ENCODE results near the gene LGALS7B. TPM values are rescaled to one million over a fixed set of nuclear protein-coding genes. Genes with fewer than 3 reads are reported as not detected.

Gene LGALS7B
- total and polyA plus RNA-seq, 10 of the 15 experiments (the other 5 are each of a cell fraction or from before 2014, with no cell fraction given): not detected

- WGBS (ENCODE audit: insufficient coverage, insufficient replicate concordance, low lambda C conversion rate, missing lambda C conversion rate): 6% methylated on average over 36 of the region's 42 CpGs
- FAIRE-seq: peak; percentile 85
- Histone ChIP-seq H3K4me1 (ENCODE audit: control insufficient read depth, insufficient read depth, low read length) (no peaks in the 10 kb centered on the region), H4K20me1 (ENCODE audit: control insufficient read depth, insufficient read depth) (no peaks in the 10 kb centered on the region), H3K27ac (ENCODE audit: control insufficient read depth, insufficient read depth) (no peak overlapping the region), H3K9me3 (replicated peaks; ENCODE audit: control insufficient read depth, insufficient read depth, low read length) (no peaks in the 10 kb centered on the region), H3K9ac (ENCODE audit: control insufficient read depth, insufficient read depth, low read length) (no peak overlapping the region), H3K36me3 (ENCODE audit: control insufficient read depth in 2 of 2, insufficient read depth in 2 of 2, low read length in 1 of 2) (no peaks in the 10 kb centered on the region), H3K27me3 (replicated peaks in 1 of 2; ENCODE audit: control insufficient read depth in 2 of 2, insufficient read depth in 2 of 2, low read length in 1 of 2) (no peaks in the 10 kb centered on the region), H3K4me3 (no peak overlapping the region), H3K79me2 (ENCODE audit: control insufficient read depth, insufficient read depth, low read length) (no peaks in the 10 kb centered on the region), H2AFZ (ENCODE audit: control insufficient read depth, low read depth, low read length) (peak overlapping the region; percentile 78), H3K4me2 (ENCODE audit: control insufficient read depth, insufficient read depth) (peak overlapping the region; percentile 26)
- BruUV-seq (replicated peaks): no TSS peak
- in situ Hi-C loops (cut with MboI) (no loop called here), intact Hi-C loops (cut with micrococcal nuclease; ENCODE audit: unreplicated experiment) (no loop called here)
- ChIA-PET RAD21 (ENCODE audit: unreplicated experiment) (interaction anchor here (0.6 to 0.8 kb wide), 3 partner anchors 83 to 159 kb away, joined by 3 to 4 read pairs (median 4); no protein-coding TSS in a partner anchor), SMC1A (ENCODE audit: uncharacterized antibody, unreplicated experiment) (interaction anchor here (1.0 to 1.7 kb wide), 3 partner anchors 78 to 161 kb away, joined by 4 to 5 read pairs (median 5); partner anchors contain the start of genes MRPS12 and SARS2), CTCF (interaction anchor here (0.7 to 1.7 kb wide), 10 partner anchors 9 to 367 kb away, joined by 3 to 7 read pairs (median 4); partner anchors contain the start of genes FAM98C, MRPS12 and SARS2), POLR2A (interaction anchor here (0.6 kb wide), 1 partner anchor 869 kb away, joined by 9 read pairs; no protein-coding TSS in a partner anchor)
- no peak for DNase-seq (ENCODE audit: low read depth, low spot score)
- ATAC-seq: peak; percentile 93
- no peak for TF ChIP-seq E2F4 (IDR thresholded peaks at IDR 0.05; ENCODE audit: low read depth, low read length)
- no peak for TF ChIP-seq RELB (IDR thresholded peaks at IDR 0.05; ENCODE audit: low read depth)
- no peak for TF ChIP-seq POLR2AphosphoS2 (IDR thresholded peaks at IDR 0.05; ENCODE audit: low read depth, low read length)
- TF ChIP-seq TBL1XR1 (IDR thresholded peaks at IDR 0.05; ENCODE audit: low read depth, low read length): no peak
- TF ChIP-seq SMC3 (IDR thresholded peaks at IDR 0.05; ENCODE audit: borderline replicate concordance, low read length): no peak; the same call in 1 of the 2 replicates
- TF ChIP-seq, protein P1, sequence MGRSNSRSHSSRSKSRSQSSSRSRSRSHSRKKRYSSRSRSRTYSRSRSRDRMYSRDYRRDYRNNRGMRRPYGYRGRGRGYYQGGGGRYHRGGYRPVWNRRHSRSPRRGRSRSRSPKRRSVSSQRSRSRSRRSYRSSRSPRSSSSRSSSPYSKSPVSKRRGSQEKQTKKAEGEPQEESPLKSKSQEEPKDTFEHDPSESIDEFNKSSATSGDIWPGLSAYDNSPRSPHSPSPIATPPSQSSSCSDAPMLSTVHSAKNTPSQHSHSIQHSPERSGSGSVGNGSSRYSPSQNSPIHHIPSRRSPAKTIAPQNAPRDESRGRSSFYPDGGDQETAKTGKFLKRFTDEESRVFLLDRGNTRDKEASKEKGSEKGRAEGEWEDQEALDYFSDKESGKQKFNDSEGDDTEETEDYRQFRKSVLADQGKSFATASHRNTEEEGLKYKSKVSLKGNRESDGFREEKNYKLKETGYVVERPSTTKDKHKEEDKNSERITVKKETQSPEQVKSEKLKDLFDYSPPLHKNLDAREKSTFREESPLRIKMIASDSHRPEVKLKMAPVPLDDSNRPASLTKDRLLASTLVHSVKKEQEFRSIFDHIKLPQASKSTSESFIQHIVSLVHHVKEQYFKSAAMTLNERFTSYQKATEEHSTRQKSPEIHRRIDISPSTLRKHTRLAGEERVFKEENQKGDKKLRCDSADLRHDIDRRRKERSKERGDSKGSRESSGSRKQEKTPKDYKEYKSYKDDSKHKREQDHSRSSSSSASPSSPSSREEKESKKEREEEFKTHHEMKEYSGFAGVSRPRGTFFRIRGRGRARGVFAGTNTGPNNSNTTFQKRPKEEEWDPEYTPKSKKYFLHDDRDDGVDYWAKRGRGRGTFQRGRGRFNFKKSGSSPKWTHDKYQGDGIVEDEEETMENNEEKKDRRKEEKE (IDR thresholded peaks at IDR 0.05): no peak
- no peak for TF ChIP-seq CBFB (IDR thresholded peaks at IDR 0.05; ENCODE audit: low read depth)
- TF ChIP-seq GATAD2B (conservative IDR thresholded peaks at IDR 0.05; ENCODE audit: low read depth): 0 out of 2 replicates have a peak, but pooled peaks have one; percentile 28
- no peak for TF ChIP-seq SPI1 (IDR thresholded peaks at IDR 0.05; ENCODE audit: borderline replicate concordance, insufficient read depth, low read depth, low read length)
- TF ChIP-seq, protein P2, sequence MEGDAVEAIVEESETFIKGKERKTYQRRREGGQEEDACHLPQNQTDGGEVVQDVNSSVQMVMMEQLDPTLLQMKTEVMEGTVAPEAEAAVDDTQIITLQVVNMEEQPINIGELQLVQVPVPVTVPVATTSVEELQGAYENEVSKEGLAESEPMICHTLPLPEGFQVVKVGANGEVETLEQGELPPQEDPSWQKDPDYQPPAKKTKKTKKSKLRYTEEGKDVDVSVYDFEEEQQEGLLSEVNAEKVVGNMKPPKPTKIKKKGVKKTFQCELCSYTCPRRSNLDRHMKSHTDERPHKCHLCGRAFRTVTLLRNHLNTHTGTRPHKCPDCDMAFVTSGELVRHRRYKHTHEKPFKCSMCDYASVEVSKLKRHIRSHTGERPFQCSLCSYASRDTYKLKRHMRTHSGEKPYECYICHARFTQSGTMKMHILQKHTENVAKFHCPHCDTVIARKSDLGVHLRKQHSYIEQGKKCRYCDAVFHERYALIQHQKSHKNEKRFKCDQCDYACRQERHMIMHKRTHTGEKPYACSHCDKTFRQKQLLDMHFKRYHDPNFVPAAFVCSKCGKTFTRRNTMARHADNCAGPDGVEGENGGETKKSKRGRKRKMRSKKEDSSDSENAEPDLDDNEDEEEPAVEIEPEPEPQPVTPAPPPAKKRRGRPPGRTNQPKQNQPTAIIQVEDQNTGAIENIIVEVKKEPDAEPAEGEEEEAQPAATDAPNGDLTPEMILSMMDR (IDR thresholded peaks at IDR 0.05 in 2 of 3, conservative IDR thresholded peaks at IDR 0.05 in 1 of 3; ENCODE audit: control insufficient read depth in 2 of 3, extremely low read depth in 1 of 3, insufficient read depth in 1 of 3, low read depth in 3 of 3, low read length in 3 of 3): peak; percentile 29 to 69 (median 60)
- no peak for TF ChIP-seq POLR2AphosphoS5 (IDR thresholded peaks at IDR 0.05; ENCODE audit: low read length)
- no peak for TF ChIP-seq MTA3 (IDR thresholded peaks at IDR 0.05; ENCODE audit: borderline replicate concordance, low read length)
- no peak for TF ChIP-seq ZNF274 (IDR thresholded peaks at IDR 0.05; ENCODE audit: insufficient read depth, insufficient read length)
- no peak for TF ChIP-seq HSF1 (IDR thresholded peaks at IDR 0.05; ENCODE audit: low read depth, low read length)
These were observed 19.3 kb upstream of the LGALS7B start for GRCh38 chr19:38769635-38770211.

Measured in GM12878 (cell line).